HG03060 (cell line): Measurements from ENCODE around the gene DGCR8.

ENCODE experiments used
- ATAC-seq: cut with Tn5 transposase; IDR thresholded peaks from one replicate; pipeline ENCODE4 v1.9.1; 2021; ENCODE audit warnings: low read depth, moderate number of reproducible peaks; ENCODE audit not compliant: unreplicated experiment

The DGCR8 gene

GRCh38 chr22:20052309-20053259, 27.5 kb upstream of the DGCR8 start:
- ATAC-seq: no peak

DNA sequence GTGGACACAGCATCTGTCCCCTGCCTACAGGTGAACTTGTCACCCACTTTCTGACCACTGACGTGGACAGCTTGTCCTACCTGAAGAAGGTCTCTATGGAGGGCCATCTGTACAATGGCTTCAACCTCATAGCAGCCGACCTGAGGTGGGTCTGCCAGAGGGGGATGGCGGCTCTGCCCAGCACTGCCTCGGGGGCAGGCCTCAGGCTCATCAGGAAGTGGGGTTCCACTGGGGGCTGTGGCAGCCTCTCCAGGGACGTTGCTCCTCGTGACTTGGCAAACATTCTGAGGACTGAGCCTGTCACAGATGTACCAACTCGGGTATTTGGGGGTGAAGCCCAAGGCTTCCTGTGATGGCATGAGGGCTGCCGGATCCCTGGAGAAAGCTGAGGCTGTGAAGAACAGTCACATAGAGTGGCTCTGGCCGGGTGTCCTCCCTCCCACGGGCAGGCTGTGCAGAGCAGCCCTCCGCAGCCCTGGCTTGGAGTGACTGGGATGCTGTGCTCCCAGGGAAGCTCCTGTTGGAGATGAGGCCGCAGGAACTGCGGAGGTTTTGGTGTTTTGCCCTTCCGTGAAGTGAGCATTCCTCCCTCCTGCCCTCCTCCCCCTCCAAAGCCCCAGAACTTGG, 26.5 kb upstream of the DGCR8 start:
- no peak for ATAC-seq

GRCh38 chr22:20054034-20054427, 26.0 kb upstream of the DGCR8 start:
- ATAC-seq: no peak

- ATAC-seq: no peak
Observed at GRCh38 chr22:20054485-20054884, 25.6 kb upstream of the DGCR8 start.

DNA sequence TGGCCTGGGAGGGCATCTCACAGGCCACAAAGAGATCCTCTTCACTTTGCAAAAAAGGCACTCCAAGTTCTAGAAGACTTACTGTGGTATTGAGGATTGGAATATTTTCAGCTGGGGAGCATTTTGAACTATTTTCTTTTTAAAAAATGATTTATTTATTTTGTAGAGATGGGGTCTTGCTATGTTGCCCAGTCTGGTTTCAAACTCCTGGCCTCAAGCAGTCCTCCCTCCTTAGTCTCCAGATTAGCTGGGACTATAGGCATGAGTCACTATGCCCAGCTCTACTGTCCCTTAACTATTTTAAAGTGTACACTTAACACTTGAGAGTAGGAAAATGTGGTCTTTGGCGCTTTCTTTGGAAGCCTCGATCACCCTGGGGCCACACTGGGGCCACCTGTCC, 24.9 kb upstream of the DGCR8 start:
- no peak for ATAC-seq

- no peak for ATAC-seq
Observed at GRCh38 chr22:20055654-20056053, 24.4 kb upstream of the DGCR8 start.

- ATAC-seq: no peak
Observed at GRCh38 chr22:20056161-20056560, 23.9 kb upstream of the DGCR8 start.

- no peak for ATAC-seq
Observed at GRCh38 chr22:20056696-20057386, 23.2 kb upstream of the DGCR8 start.

DNA sequence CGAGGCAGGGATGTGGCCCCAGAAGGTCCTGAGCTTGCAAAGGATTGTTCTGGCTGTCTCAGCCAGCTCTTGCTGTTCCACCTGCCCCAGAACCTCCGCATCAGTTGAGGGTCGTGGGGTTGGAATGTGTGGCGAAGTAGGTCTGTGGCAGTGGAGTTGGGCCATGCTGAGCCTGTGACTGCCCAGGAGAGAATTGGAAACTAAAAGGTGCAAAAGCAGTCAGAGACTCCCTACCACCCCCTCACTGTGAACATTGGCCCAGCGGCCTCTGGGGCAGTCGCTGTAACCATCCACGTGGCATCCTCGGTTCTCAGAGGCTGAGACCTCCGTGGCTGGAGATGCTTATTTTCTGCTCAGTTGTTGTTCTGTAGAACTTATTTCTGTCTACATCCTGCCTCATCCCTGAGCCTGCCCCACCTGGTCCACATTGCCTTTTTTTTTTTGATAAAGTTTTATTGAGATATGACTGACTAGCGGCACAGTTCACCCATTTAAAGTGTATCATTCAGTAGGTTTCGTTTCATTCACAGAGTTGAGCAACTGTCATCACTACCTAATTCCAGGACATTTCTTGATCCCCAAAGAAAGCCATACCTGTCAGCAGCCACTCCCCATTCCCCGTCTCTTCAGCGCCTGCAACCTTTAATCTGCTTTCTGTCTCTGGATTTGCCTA, 22.3 kb upstream of the DGCR8 start:
- no peak for ATAC-seq

- no peak for ATAC-seq
Observed at GRCh38 chr22:20058989-20059770, 20.9 kb upstream of the DGCR8 start.

GRCh38 chr22:20060700-20061480, 19.2 kb upstream of the DGCR8 start:
- ATAC-seq: no peak

GRCh38 chr22:20061481-20061861, 18.6 kb upstream of the DGCR8 start:
- no peak for ATAC-seq

GRCh38 chr22:20062043-20062765, 17.8 kb upstream of the DGCR8 start:
- ATAC-seq: no peak

GRCh38 chr22:20062766-20063083, 17.3 kb upstream of the DGCR8 start:
- ATAC-seq: no peak

- ATAC-seq: no peak
Observed at GRCh38 chr22:20063271-20064139, 16.5 kb upstream of the DGCR8 start.

DNA sequence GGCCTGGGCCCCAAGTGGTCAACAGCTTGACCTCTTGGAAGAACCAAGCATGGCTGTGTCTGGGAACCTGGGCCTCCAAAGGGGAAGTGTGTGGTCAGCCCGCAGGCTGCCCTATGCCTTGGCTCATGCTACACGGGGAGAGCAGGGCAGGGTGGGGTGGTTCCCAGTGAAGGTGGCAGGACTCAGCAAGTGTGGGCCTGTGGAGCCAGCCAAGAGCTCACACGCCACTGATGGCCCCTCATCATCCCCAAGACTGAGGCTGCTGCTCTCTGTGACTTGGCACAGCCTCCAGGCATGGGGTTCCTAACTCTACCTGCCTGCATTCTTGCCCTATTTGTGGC, 15.9 kb upstream of the DGCR8 start:
- ATAC-seq: no peak

DNA sequence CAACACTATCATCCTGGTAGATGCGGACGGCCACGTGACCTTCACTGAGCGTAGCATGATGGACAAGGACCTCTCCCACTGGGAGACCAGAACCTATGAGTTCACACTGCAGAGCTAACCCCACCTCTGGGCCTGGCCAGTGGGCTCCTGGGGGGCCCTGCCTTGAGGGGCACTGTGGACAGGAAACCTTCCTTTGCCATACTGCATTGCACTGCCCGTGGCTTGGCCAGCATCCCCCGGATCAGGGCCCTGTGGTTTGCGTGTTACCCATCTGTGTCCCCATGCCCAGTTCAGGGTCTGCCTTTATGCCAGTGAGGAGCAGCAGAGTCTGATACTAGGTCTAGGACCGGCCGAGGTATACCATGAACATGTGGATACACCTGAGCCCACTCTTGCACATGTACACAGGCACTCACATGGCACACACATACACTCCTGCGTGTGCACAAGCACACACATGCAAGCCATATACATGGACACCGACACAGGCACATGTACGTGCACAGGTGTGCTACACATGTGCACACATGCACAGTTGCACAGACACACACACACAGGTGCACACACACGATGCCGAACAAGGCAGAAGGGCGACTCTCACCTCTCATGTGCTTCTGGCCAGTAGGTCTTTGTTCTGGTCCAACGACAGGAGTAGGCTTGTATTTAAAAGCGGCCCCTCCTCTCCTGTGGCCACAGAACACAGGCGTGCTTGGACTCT, 15.3 kb upstream of the DGCR8 start:
- ATAC-seq: no peak
